ENCODE results near the gene CBX6. TPM values are rescaled to one million over a fixed set of nuclear protein-coding genes. Genes with fewer than 3 reads are reported as not detected.

Gene CBX6
- total RNA-seq, 1 experiment from 2014 or later = 98.4 TPM

- no peaks in the 10 kb centered on the region for H3K9me3 ChIP-seq (ENCODE audit: control insufficient read depth, insufficient read depth, low read depth, low read length)
- DNase-seq (ENCODE audit: low read depth, low spot score) = no peak
Observed at GRCh38 chr22:38831166-38831945, 40.7 kb downstream of the CBX6 start.

DNA sequence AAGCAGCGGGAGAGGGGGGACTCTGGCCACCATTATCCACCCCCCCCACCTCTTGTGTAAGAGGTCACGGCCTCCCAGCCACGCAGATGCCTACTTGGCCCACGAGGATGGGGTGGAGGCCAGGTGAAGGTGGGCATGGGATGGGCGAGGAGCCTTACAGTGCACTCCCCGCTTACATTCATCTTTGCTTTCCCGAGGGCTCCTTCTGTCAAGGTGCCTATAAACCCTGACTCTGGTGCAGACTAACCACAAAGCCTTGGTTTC is 41.2 kb downstream of the CBX6 start:
- in situ Hi-C loops (cut with HindIII; ENCODE audit: low pct_unique_long_range_greater_than_20kb, low sequenced_read_pairs) = no loop called here

More at GRCh38 chr22:38831166-38831945, 40.7 kb downstream of the CBX6 start:
- intact Hi-C loops (cut with micrococcal nuclease; ENCODE audit: unreplicated experiment) (no loop called here), in situ Hi-C loops (cut with HindIII; ENCODE audit: low pct_unique_long_range_greater_than_20kb, low sequenced_read_pairs) (no loop called here)
- Histone ChIP-seq H3K27me3 (ENCODE audit: control insufficient read depth, insufficient read depth, low read length) (no peaks in the 10 kb centered on the region), H3K4me3 (ENCODE audit: low read depth in 2 of 2, low read length in 2 of 2) (no peak overlapping the region), H3K36me3 (ENCODE audit: control insufficient read depth, insufficient read depth, low read length) (no peaks in the 10 kb centered on the region), H3K27ac (ENCODE audit: low read length) (no peak overlapping the region), H3K4me1 (ENCODE audit: control insufficient read depth, insufficient read depth, low read length) (peaks cover 2% of the 10 kb centered on the region; the same call in 1 of the 2 replicates)
- no peak for ATAC-seq
- CTCF ChIA-PET = no interaction called here
- no peak for TF ChIP-seq SIN3A (IDR thresholded peaks at IDR 0.05; ENCODE audit: borderline replicate concordance, insufficient read depth, low read depth, low read length)
- TF ChIP-seq, protein P1, sequence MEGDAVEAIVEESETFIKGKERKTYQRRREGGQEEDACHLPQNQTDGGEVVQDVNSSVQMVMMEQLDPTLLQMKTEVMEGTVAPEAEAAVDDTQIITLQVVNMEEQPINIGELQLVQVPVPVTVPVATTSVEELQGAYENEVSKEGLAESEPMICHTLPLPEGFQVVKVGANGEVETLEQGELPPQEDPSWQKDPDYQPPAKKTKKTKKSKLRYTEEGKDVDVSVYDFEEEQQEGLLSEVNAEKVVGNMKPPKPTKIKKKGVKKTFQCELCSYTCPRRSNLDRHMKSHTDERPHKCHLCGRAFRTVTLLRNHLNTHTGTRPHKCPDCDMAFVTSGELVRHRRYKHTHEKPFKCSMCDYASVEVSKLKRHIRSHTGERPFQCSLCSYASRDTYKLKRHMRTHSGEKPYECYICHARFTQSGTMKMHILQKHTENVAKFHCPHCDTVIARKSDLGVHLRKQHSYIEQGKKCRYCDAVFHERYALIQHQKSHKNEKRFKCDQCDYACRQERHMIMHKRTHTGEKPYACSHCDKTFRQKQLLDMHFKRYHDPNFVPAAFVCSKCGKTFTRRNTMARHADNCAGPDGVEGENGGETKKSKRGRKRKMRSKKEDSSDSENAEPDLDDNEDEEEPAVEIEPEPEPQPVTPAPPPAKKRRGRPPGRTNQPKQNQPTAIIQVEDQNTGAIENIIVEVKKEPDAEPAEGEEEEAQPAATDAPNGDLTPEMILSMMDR (IDR thresholded peaks at IDR 0.05) = no peak
- no peak for TF ChIP-seq REST (IDR thresholded peaks at IDR 0.05; ENCODE audit: insufficient read depth in 1 of 2, low read depth in 2 of 2, low read length in 1 of 2)
- TF ChIP-seq TCF7L2 (IDR thresholded peaks at IDR 0.05; ENCODE audit: low read depth, low read length) = no peak
- TF ChIP-seq POLR2AphosphoS5 (IDR thresholded peaks at IDR 0.05; ENCODE audit: low read depth, low read length) = no peak
- POLR2A ChIA-PET = interaction anchor here (0.6 kb wide), 1 partner anchor 38 kb away, joined by 8 read pairs; no protein-coding TSS in a partner anchor
- BruUV-seq (replicated peaks) = no TSS peak

More for the DNA sequence above, 41.2 kb downstream of the CBX6 start:
- no peaks in the 10 kb centered on the region for H3K36me3 ChIP-seq (ENCODE audit: control insufficient read depth, insufficient read depth, low read length)
- no peaks in the 10 kb centered on the region for H3K27me3 ChIP-seq (ENCODE audit: control insufficient read depth, insufficient read depth, low read length)
- H3K4me3 ChIP-seq (ENCODE audit: low read depth in 2 of 2, low read length in 2 of 2) = no peak overlapping the region
- DNase-seq (ENCODE audit: low read depth, low spot score) (no peak), ATAC-seq (no peak)
- no peaks in the 10 kb centered on the region for H3K9me3 ChIP-seq (ENCODE audit: control insufficient read depth, insufficient read depth, low read depth, low read length)
- no peak overlapping the region for H3K27ac ChIP-seq (ENCODE audit: low read length)
- intact Hi-C loops (cut with micrococcal nuclease; ENCODE audit: unreplicated experiment) = no loop called here
- ChIA-PET CTCF (no interaction called here), POLR2A (interaction anchor here (0.6 kb wide), 1 partner anchor 37 kb away, joined by 8 read pairs; no protein-coding TSS in a partner anchor)
- TF ChIP-seq, protein P1 (IDR thresholded peaks at IDR 0.05) = no peak
- TF ChIP-seq POLR2AphosphoS5 (IDR thresholded peaks at IDR 0.05; ENCODE audit: low read depth, low read length) (no peak), SIN3A (IDR thresholded peaks at IDR 0.05; ENCODE audit: borderline replicate concordance, insufficient read depth, low read depth, low read length) (no peak), TCF7L2 (IDR thresholded peaks at IDR 0.05; ENCODE audit: low read depth, low read length) (no peak)
- no TSS peak for BruUV-seq (replicated peaks)
- H3K4me1 ChIP-seq (ENCODE audit: control insufficient read depth, insufficient read depth, low read length) = no peaks in the 10 kb centered on the region; the same call in 1 of the 2 replicates
